ENCODE measurements around the gene PARP9. TPM values are rescaled to one million over a fixed set of nuclear protein-coding genes. Genes with fewer than 3 reads are reported as not detected.

PARP9 gene
- 29.8 and 31.0 TPM in 2 replicates for total RNA-seq

GRCh38 chr3:122564155-122564912 is at the start of gene PARP9, which contains the start of gene DTX3L:
Gene PARP9 (minus strand): TSS chr3:122564300. CDS start chr3:122559620, 4,680 bp downstream.
Gene DTX3L (plus strand): TSS chr3:122564338. CDS start chr3:122564427, 89 bp downstream.
- H3K36me3 Mint-ChIP-seq (ENCODE audit: low read depth), result peaks cover 64% of the 10 kb centered on the region
- H3K9me3 Mint-ChIP-seq, result no peaks in the 10 kb centered on the region
- peak; percentile 84 for DNase-seq (ENCODE audit: low spot score)
- no peaks in the 10 kb centered on the region for H3K27me3 Mint-ChIP-seq (ENCODE audit: low read depth)
- intact Hi-C loops (cut with micrococcal nuclease), result loop anchor here (1.0 to 10.0 kb wide), 4 partner anchors 12 to 230 kb away; partner anchors contain the start of genes HSPBAP1 and SLC49A4
- H3K4me1 Mint-ChIP-seq (ENCODE audit: low read depth), result peaks cover 65% of the 10 kb centered on the region
- peak within 1 kb of the TSS; percentile 95 for H3K27ac Mint-ChIP-seq
- H3K4me3 Mint-ChIP-seq (ENCODE audit: low read depth), result peak within 1 kb of the TSS; percentile 97

- no peak overlapping the region for H3K27ac Mint-ChIP-seq
- intact Hi-C loops (cut with micrococcal nuclease), result loop anchor here (5.0 kb wide), 1 partner anchor 35 kb away; no protein-coding TSS in a partner anchor
- DNase-seq (ENCODE audit: low spot score), result no peak
These were observed 48.6 kb upstream of the PARP9 start for GRCh38 chr3:122612696-122613095.

GRCh38 chr3:122609798-122610559 is 45.9 kb upstream of the PARP9 start:
- Mint-ChIP-seq H3K27me3 (ENCODE audit: low read depth) (no peaks in the 10 kb centered on the region), H3K36me3 (ENCODE audit: low read depth) (peaks cover 46% of the 10 kb centered on the region), H3K4me3 (ENCODE audit: low read depth) (peak overlapping the region; percentile 56), H3K27ac (peak overlapping the region; percentile 88), H3K4me1 (ENCODE audit: low read depth) (peaks cover 24% of the 10 kb centered on the region), H3K9me3 (peaks cover 13% of the 10 kb centered on the region)
- intact Hi-C loops (cut with micrococcal nuclease), result loop anchor here (1.0 to 5.0 kb wide), 6 partner anchors 34 to 288 kb away; partner anchors contain the start of gene PARP14
- peak; percentile 22 for DNase-seq (ENCODE audit: low spot score)

More at GRCh38 chr3:122612696-122613095, 48.6 kb upstream of the PARP9 start:
- H3K36me3 Mint-ChIP-seq (ENCODE audit: low read depth), result peaks cover 57% of the 10 kb centered on the region
- peaks cover 13% of the 10 kb centered on the region for H3K9me3 Mint-ChIP-seq
- H3K27me3 Mint-ChIP-seq (ENCODE audit: low read depth), result no peaks in the 10 kb centered on the region
- H3K4me3 Mint-ChIP-seq (ENCODE audit: low read depth), result no peak overlapping the region
- H3K4me1 Mint-ChIP-seq (ENCODE audit: low read depth), result peaks cover 16% of the 10 kb centered on the region

- intact Hi-C loops (cut with micrococcal nuclease), result no loop called here
- H3K4me3 Mint-ChIP-seq (ENCODE audit: low read depth), result no peak overlapping the region
- H3K27me3 Mint-ChIP-seq (ENCODE audit: low read depth), result no peaks in the 10 kb centered on the region
- peaks cover 46% of the 10 kb centered on the region for H3K36me3 Mint-ChIP-seq (ENCODE audit: low read depth)
- peak overlapping the region; percentile 54 for H3K27ac Mint-ChIP-seq
- peaks cover 13% of the 10 kb centered on the region for H3K9me3 Mint-ChIP-seq
- H3K4me1 Mint-ChIP-seq (ENCODE audit: low read depth), result peaks cover 24% of the 10 kb centered on the region
- no peak for DNase-seq (ENCODE audit: low spot score)
These were observed 44.8 kb upstream of the PARP9 start for GRCh38 chr3:122608916-122609315.

GRCh38 chr3:122606330-122606729 is 42.2 kb upstream of the PARP9 start:
- H3K27me3 Mint-ChIP-seq (ENCODE audit: low read depth), result no peaks in the 10 kb centered on the region
- intact Hi-C loops (cut with micrococcal nuclease), result no loop called here
- H3K36me3 Mint-ChIP-seq (ENCODE audit: low read depth), result peaks cover 37% of the 10 kb centered on the region
- H3K27ac Mint-ChIP-seq, result no peak overlapping the region
- H3K9me3 Mint-ChIP-seq, result peaks cover 10% of the 10 kb centered on the region
- peaks cover 23% of the 10 kb centered on the region for H3K4me1 Mint-ChIP-seq (ENCODE audit: low read depth)
- H3K4me3 Mint-ChIP-seq (ENCODE audit: low read depth), result no peak overlapping the region
- DNase-seq (ENCODE audit: low spot score), result no peak

DNA sequence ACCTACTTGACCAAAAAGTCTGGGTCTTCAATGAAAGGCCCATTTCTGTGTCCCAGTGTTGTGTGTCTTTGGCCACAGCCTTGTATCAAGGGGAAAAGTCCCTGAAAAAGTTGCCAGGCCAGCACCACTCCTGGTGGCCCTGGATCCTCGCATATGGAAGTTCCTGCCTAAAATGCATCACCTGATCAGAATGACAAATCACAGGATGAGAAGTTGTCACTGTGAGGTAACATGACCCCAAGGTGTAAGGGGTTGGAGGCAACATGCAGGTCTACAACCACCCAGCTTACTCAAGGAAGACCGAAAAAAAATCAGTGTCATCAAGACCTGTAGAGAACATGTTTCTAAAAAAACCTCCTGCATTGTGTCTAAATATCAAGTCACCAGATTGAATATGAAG is 39.0 kb upstream of the PARP9 start:
- intact Hi-C loops (cut with micrococcal nuclease), result no loop called here
- DNase-seq (ENCODE audit: low spot score), result no peak
- no peaks in the 10 kb centered on the region for H3K27me3 Mint-ChIP-seq (ENCODE audit: low read depth)
- H3K27ac Mint-ChIP-seq, result no peak overlapping the region
- no peak overlapping the region for H3K4me3 Mint-ChIP-seq (ENCODE audit: low read depth)
- no peaks in the 10 kb centered on the region for H3K9me3 Mint-ChIP-seq
- H3K36me3 Mint-ChIP-seq (ENCODE audit: low read depth), result peaks cover 24% of the 10 kb centered on the region
- H3K4me1 Mint-ChIP-seq (ENCODE audit: low read depth), result peaks cover 16% of the 10 kb centered on the region

DNA sequence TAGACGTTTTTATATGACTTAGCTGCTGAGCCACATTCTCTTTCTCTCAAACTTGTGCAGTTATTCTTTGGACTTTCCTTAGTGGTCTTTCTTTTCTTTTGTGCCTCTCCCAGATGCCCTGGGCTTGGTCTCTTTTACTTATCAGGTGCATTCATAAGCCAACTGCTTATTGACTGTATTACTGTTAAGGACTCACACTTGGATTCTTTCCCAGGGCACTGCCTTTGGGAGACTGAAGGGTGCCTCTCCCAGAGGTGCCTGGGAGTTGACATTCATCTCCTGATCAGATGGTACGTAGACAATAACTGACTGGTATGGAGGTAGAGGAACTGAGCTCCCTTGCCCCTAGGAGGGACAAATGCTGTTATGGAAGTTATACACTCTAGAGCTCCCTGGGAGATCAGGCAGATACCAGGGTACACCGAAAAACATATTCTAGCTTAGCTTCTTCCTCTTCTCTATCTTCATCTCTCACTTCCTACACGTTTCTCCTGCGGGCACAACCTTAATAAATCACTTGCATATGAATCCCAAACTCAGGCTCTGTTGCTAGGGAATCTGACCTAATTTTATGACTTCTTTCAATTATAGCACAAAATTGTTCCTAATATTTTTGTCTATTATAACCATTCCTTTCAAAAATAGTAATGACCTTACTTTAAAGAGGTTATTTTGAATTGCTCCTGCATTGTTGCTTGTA is 38.1 kb upstream of the PARP9 start:
- peaks cover 24% of the 10 kb centered on the region for H3K36me3 Mint-ChIP-seq (ENCODE audit: low read depth)
- DNase-seq (ENCODE audit: low spot score), result no peak
- H3K27me3 Mint-ChIP-seq (ENCODE audit: low read depth), result no peaks in the 10 kb centered on the region
- H3K4me3 Mint-ChIP-seq (ENCODE audit: low read depth), result no peak overlapping the region
- H3K4me1 Mint-ChIP-seq (ENCODE audit: low read depth), result peaks cover 16% of the 10 kb centered on the region
- no peak overlapping the region for H3K27ac Mint-ChIP-seq
- H3K9me3 Mint-ChIP-seq, result no peaks in the 10 kb centered on the region
- intact Hi-C loops (cut with micrococcal nuclease), result no loop called here

- peaks cover 9% of the 10 kb centered on the region for H3K4me1 Mint-ChIP-seq (ENCODE audit: low read depth)
- H3K9me3 Mint-ChIP-seq, result peaks cover 5% of the 10 kb centered on the region
- intact Hi-C loops (cut with micrococcal nuclease), result no loop called here
- no peak overlapping the region for H3K27ac Mint-ChIP-seq
- peaks cover 17% of the 10 kb centered on the region for H3K36me3 Mint-ChIP-seq (ENCODE audit: low read depth)
- DNase-seq (ENCODE audit: low spot score), result no peak
- H3K27me3 Mint-ChIP-seq (ENCODE audit: low read depth), result no peaks in the 10 kb centered on the region
- H3K4me3 Mint-ChIP-seq (ENCODE audit: low read depth), result no peak overlapping the region
These were observed 34.5 kb upstream of the PARP9 start for GRCh38 chr3:122598556-122598955.

- peaks cover 5% of the 10 kb centered on the region for H3K9me3 Mint-ChIP-seq
- peaks cover 13% of the 10 kb centered on the region for H3K36me3 Mint-ChIP-seq (ENCODE audit: low read depth)
- H3K27ac Mint-ChIP-seq, result no peak overlapping the region
- H3K4me3 Mint-ChIP-seq (ENCODE audit: low read depth), result no peak overlapping the region
- H3K4me1 Mint-ChIP-seq (ENCODE audit: low read depth), result peaks cover 8% of the 10 kb centered on the region
- DNase-seq (ENCODE audit: low spot score), result no peak
- no peaks in the 10 kb centered on the region for H3K27me3 Mint-ChIP-seq (ENCODE audit: low read depth)
- intact Hi-C loops (cut with micrococcal nuclease), result no loop called here
These were observed 34.1 kb upstream of the PARP9 start for GRCh38 chr3:122598151-122598550.

DNA sequence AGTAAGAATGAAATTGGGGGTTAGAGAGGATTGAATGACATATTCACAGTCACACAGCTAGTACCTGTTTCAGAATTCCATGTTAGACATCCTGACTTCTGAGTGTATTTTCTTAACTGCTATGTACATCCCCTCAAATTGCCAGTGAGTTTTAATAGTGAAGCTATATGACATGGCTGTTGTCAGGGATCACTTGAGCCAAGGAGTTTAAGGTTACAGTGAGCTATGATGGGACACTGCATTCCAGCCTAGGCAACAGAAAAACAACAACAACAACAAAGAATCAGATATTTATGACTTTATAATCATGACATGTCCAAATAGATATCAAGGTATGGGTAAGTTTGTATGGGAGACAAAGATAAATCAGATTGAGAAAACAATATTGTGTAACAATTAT is 29.9 kb upstream of the PARP9 start:
- DNase-seq (ENCODE audit: low spot score), result no peak
- Mint-ChIP-seq H3K4me3 (ENCODE audit: low read depth) (no peak overlapping the region), H3K4me1 (ENCODE audit: low read depth) (peaks cover 4% of the 10 kb centered on the region), H3K9me3 (peaks cover 5% of the 10 kb centered on the region), H3K27ac (no peak overlapping the region), H3K27me3 (ENCODE audit: low read depth) (no peaks in the 10 kb centered on the region), H3K36me3 (ENCODE audit: low read depth) (peaks cover 17% of the 10 kb centered on the region)
- intact Hi-C loops (cut with micrococcal nuclease), result no loop called here

- Mint-ChIP-seq H3K27ac (no peak overlapping the region), H3K4me3 (ENCODE audit: low read depth) (no peak overlapping the region), H3K27me3 (ENCODE audit: low read depth) (no peaks in the 10 kb centered on the region), H3K4me1 (ENCODE audit: low read depth) (peaks cover 6% of the 10 kb centered on the region), H3K36me3 (ENCODE audit: low read depth) (peaks cover 20% of the 10 kb centered on the region), H3K9me3 (no peaks in the 10 kb centered on the region)
- intact Hi-C loops (cut with micrococcal nuclease), result no loop called here
- no peak for DNase-seq (ENCODE audit: low spot score)
These were observed 26.5 kb upstream of the PARP9 start for GRCh38 chr3:122590610-122591009.

- Mint-ChIP-seq H3K4me3 (ENCODE audit: low read depth) (no peak overlapping the region), H3K27me3 (ENCODE audit: low read depth) (no peaks in the 10 kb centered on the region), H3K4me1 (ENCODE audit: low read depth) (peaks cover 6% of the 10 kb centered on the region), H3K27ac (no peak overlapping the region), H3K9me3 (peaks cover 2% of the 10 kb centered on the region), H3K36me3 (ENCODE audit: low read depth) (peaks cover 31% of the 10 kb centered on the region)
- intact Hi-C loops (cut with micrococcal nuclease), result no loop called here
- DNase-seq (ENCODE audit: low spot score), result no peak
These were observed 25.2 kb upstream of the PARP9 start for GRCh38 chr3:122589297-122589696.
